HepG2 (cell line): ENCODE measurements around the gene SERPIND1. TPM values are rescaled to one million over a fixed set of nuclear protein-coding genes. Genes with fewer than 3 reads are reported as not detected.

Experiments
- IKZF4 ChIP-seq: sonication (generic); formaldehyde crosslinking; IDR thresholded peaks from 2 replicates; pipeline ENCODE4 v1.5.1; 2020; ENCODE audit warnings: borderline replicate concordance, mild to moderate bottlenecking, low read depth, missing genetic modification reagents; ENCODE audit errors: not compliant biosample characterization
- JDP2 ChIP-seq: sonication (generic); formaldehyde crosslinking; IDR thresholded peaks from 2 replicates; pipeline ENCODE4 v1.8.1; 2022; ENCODE audit warnings: missing genetic modification reagents, borderline replicate concordance
- MAFK ChIP-seq, 2 experiments: IDR thresholded peaks in 1 of 2; conservative IDR thresholded peaks in 1 of 2; 2 replicates each; pipeline ENCODE4 v1.6.1; 2011; ENCODE audit warnings: improper control_type of control experiment in 2 of 2, low read length in 2 of 2
- SETDB1 ChIP-seq: sonication (generic); formaldehyde crosslinking; IDR thresholded peaks from 2 replicates; pipeline ENCODE4 v1.5.1; 2020; ENCODE audit warnings: missing genetic modification reagents, mild to moderate bottlenecking, borderline replicate concordance
- SMC3 ChIP-seq: IDR thresholded peaks from 2 replicates; pipeline ENCODE4 v1.6.1; 2011; ENCODE audit warnings: low read length, improper control_type of control experiment
- ZNF235 ChIP-seq: sonication (generic); formaldehyde crosslinking; IDR thresholded peaks from 2 replicates; pipeline ENCODE4 v1.8.1; 2023; ENCODE audit warnings: mild to moderate bottlenecking, missing genetic modification reagents, borderline replicate concordance
- ZNF274 ChIP-seq: sonication (generic); formaldehyde crosslinking; IDR thresholded peaks from 2 replicates; pipeline ENCODE4 v1.5.1; 2020; ENCODE audit warnings: mild to moderate bottlenecking, missing genetic modification reagents
- ZNF30 ChIP-seq: sonication (generic); formaldehyde crosslinking; IDR thresholded peaks from 2 replicates; pipeline ENCODE4 v1.5.0; 2020; ENCODE audit warnings: mild to moderate bottlenecking, missing genetic modification reagents
- ZNF614 ChIP-seq: IDR thresholded peaks from 2 replicates; pipeline ENCODE4 v1.6.1; 2018; ENCODE audit warnings: missing biosample characterization, missing genetic modification reagents, inconsistent platforms, borderline replicate concordance
- ZNF672 ChIP-seq: sonication (generic); formaldehyde crosslinking; IDR thresholded peaks from 2 replicates; pipeline ENCODE4 v1.8.1; 2022; ENCODE audit warnings: missing genetic modification reagents
- polyA plus RNA-seq, 8 experiments: library from polyadenylated mRNA; depleted of rRNA in 3 of 8; stranded (reverse) in 7 of 8; unstranded in 1 of 8; fragments of >200 nt; fragmentation: Illumina TruSeq in 4 of 8; extraction: Trizol in 4 of 8; gene quantifications; 2 replicates each; pipeline versions ENCODE4 v1.2.1 to v1.2.3, GENCODE V29; 2011 to 2016; ENCODE audit warnings: low read depth in 4 of 8, missing spikeins in 1 of 8, mixed read lengths in 1 of 8; ENCODE audit not compliant: insufficient read depth in 1 of 8
- total RNA-seq, 5 experiments: library from RNA; depleted of rRNA; stranded (reverse); fragments of >200 nt; fragmentation: Illumina TruSeq; extraction: Trizol; gene quantifications; 2 replicates each; pipeline ENCODE4 v1.2.3, GENCODE V29; 2016; ENCODE audit warnings: low read depth in 1 of 5
- TF ChIP-seq, protein P1 (sequence below): sonication (generic); formaldehyde crosslinking; IDR thresholded peaks from 2 replicates; pipeline ENCODE4 v1.5.0; 2020; ENCODE audit warnings: missing genetic modification reagents
- TF ChIP-seq, protein P2 (sequence below): sonication (generic); formaldehyde crosslinking; IDR thresholded peaks from 2 replicates; pipeline ENCODE4 v1.8.1; 2022; ENCODE audit warnings: mild to moderate bottlenecking, missing genetic modification reagents
- TF ChIP-seq, protein P3 (sequence below): sonication (generic); formaldehyde crosslinking; IDR thresholded peaks from one replicate; pipeline ENCODE4 v1.5.1; 2020; ENCODE audit warnings: mild to moderate bottlenecking, missing genetic modification reagents; ENCODE audit errors: not compliant biosample characterization
- TF ChIP-seq, protein P4 (sequence below): sonication (generic); formaldehyde crosslinking; IDR thresholded peaks from 2 replicates; pipeline ENCODE4 v1.5.0; 2020; ENCODE audit warnings: mild to moderate bottlenecking, missing genetic modification reagents, borderline replicate concordance

The SERPIND1 gene
- total and polyA plus RNA-seq, 2 of the 13 experiments (the other 11 are each of a cell fraction or from before 2014, with no cell fraction given) = 111 to 350 TPM

DNA sequence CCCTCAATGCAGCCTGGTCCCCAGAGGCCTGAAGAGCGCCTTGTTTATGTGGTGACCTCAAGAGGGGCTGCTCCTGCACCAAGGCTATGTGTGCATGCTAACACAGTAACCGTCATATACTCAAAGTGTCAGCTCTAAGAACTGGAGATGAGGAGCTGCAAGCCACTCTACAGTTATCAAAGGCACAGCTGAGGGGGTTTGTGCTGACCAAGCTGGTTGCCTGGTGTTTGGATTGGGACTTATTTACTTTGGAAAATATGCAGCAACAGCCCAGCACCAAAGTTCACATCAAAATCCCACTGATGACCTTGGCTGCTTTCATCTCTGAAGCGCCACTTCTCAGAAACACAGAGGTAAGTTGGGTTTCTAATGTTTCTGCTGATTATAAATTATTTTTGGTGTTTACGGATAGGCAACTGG, at the start of gene SERPIND1 (continued):
- TF ChIP-seq, protein P1, sequence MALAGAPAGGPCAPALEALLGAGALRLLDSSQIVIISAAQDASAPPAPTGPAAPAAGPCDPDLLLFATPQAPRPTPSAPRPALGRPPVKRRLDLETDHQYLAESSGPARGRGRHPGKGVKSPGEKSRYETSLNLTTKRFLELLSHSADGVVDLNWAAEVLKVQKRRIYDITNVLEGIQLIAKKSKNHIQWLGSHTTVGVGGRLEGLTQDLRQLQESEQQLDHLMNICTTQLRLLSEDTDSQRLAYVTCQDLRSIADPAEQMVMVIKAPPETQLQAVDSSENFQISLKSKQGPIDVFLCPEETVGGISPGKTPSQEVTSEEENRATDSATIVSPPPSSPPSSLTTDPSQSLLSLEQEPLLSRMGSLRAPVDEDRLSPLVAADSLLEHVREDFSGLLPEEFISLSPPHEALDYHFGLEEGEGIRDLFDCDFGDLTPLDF (CRISPR knock-in tag) = no peak
- TF ChIP-seq, protein P2, sequence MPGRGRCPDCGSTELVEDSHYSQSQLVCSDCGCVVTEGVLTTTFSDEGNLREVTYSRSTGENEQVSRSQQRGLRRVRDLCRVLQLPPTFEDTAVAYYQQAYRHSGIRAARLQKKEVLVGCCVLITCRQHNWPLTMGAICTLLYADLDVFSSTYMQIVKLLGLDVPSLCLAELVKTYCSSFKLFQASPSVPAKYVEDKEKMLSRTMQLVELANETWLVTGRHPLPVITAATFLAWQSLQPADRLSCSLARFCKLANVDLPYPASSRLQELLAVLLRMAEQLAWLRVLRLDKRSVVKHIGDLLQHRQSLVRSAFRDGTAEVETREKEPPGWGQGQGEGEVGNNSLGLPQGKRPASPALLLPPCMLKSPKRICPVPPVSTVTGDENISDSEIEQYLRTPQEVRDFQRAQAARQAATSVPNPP (CRISPR knock-in tag) = 0 out of 2 replicates have a peak, but pooled peaks have one; percentile 64
- TF ChIP-seq SMC3 (0 out of 2 replicates have a peak, but pooled peaks have one; percentile 19), ZNF672 (no peak), SETDB1 (no peak), IKZF4 (no peak), ZNF30 (no peak), JDP2 (CRISPR knock-in tag) (no peak), MAFK (conservative IDR thresholded peaks at IDR 0.05 in 1 of 2, IDR thresholded peaks at IDR 0.05 in 1 of 2; ENCODE audit: low read length in 2 of 2) (peak; percentile 97 to 99), ZNF235 (CRISPR knock-in tag) (no peak), ZNF274 (CRISPR knock-in tag) (peak; percentile 21; the same call in 1 of the 2 replicates), ZNF614 (CRISPR knock-in tag) (no peak)
- TF ChIP-seq, protein P3, sequence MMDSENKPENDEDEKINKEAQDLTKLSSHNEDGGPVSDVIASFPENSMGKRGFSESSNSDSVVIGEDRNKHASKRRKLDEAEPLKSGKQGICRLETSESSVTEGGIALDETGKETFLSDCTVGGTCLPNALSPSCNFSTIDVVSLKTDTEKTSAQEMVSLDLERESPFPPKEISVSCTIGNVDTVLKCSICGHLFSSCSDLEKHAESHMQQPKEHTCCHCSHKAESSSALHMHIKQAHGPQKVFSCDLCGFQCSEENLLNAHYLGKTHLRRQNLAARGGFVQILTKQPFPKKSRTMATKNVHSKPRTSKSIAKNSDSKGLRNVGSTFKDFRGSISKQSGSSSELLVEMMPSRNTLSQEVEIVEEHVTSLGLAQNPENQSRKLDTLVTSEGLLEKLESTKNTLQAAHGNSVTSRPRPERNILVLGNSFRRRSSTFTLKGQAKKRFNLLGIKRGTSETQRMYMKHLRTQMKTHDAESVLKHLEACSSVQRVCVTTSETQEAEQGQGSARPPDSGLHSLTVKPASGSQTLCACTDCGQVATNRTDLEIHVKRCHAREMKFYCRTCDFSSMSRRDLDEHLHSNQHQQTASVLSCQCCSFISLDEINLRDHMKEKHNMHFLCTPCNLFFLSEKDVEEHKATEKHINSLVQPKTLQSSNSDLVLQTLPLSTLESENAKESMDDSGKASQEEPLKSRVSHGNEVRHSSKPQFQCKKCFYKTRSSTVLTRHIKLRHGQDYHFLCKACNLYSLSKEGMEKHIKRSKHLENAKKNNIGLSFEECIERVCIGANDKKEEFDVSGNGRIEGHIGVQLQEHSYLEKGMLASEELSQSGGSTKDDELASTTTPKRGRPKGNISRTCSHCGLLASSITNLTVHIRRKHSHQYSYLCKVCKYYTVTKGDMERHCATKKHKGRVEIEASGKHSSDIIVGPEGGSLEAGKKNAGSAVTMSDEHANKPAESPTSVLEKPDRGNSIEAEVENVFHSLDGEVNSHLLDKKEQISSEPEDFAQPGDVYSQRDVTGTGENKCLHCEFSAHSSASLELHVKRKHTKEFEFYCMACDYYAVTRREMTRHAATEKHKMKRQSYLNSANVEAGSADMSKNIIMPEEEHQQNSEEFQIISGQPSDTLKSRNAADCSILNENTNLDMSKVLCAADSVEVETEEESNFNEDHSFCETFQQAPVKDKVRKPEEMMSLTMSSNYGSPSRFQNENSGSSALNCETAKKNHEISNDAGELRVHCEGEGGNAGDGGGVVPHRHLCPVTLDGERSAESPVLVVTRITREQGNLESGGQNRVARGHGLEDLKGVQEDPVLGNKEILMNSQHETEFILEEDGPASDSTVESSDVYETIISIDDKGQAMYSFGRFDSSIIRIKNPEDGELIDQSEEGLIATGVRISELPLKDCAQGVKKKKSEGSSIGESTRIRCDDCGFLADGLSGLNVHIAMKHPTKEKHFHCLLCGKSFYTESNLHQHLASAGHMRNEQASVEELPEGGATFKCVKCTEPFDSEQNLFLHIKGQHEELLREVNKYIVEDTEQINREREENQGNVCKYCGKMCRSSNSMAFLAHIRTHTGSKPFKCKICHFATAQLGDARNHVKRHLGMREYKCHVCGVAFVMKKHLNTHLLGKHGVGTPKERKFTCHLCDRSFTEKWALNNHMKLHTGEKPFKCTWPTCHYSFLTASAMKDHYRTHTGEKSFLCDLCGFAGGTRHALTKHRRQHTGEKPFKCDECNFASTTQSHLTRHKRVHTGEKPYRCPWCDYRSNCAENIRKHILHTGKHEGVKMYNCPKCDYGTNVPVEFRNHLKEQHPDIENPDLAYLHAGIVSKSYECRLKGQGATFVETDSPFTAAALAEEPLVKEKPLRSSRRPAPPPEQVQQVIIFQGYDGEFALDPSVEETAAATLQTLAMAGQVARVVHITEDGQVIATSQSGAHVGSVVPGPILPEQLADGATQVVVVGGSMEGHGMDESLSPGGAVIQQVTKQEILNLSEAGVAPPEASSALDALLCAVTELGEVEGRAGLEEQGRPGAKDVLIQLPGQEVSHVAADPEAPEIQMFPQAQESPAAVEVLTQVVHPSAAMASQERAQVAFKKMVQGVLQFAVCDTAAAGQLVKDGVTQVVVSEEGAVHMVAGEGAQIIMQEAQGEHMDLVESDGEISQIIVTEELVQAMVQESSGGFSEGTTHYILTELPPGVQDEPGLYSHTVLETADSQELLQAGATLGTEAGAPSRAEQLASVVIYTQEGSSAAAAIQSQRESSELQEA (CRISPR knock-in tag) = no peak
- TF ChIP-seq, protein P4, sequence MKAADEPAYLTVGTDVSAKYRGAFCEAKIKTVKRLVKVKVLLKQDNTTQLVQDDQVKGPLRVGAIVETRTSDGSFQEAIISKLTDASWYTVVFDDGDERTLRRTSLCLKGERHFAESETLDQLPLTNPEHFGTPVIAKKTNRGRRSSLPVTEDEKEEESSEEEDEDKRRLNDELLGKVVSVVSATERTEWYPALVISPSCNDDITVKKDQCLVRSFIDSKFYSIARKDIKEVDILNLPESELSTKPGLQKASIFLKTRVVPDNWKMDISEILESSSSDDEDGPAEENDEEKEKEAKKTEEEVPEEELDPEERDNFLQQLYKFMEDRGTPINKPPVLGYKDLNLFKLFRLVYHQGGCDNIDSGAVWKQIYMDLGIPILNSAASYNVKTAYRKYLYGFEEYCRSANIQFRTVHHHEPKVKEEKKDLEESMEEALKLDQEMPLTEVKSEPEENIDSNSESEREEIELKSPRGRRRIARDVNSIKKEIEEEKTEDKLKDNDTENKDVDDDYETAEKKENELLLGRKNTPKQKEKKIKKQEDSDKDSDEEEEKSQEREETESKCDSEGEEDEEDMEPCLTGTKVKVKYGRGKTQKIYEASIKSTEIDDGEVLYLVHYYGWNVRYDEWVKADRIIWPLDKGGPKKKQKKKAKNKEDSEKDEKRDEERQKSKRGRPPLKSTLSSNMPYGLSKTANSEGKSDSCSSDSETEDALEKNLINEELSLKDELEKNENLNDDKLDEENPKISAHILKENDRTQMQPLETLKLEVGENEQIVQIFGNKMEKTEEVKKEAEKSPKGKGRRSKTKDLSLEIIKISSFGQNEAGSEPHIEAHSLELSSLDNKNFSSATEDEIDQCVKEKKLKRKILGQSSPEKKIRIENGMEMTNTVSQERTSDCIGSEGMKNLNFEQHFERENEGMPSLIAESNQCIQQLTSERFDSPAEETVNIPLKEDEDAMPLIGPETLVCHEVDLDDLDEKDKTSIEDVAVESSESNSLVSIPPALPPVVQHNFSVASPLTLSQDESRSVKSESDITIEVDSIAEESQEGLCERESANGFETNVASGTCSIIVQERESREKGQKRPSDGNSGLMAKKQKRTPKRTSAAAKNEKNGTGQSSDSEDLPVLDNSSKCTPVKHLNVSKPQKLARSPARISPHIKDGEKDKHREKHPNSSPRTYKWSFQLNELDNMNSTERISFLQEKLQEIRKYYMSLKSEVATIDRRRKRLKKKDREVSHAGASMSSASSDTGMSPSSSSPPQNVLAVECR (CRISPR knock-in tag) = peak; percentile 80; the same call in 1 of the 2 replicates
